GM18498 (cell line): ENCODE measurements around the gene TNFSF11.

ENCODE experiments used
- ATAC-seq: cut with Tn5 transposase; IDR thresholded peaks from one replicate; pipeline ENCODE4 v1.9.1; 2021; ENCODE audit warnings: mild to moderate bottlenecking, moderate library complexity; ENCODE audit not compliant: unreplicated experiment

TNFSF11 gene

DNA sequence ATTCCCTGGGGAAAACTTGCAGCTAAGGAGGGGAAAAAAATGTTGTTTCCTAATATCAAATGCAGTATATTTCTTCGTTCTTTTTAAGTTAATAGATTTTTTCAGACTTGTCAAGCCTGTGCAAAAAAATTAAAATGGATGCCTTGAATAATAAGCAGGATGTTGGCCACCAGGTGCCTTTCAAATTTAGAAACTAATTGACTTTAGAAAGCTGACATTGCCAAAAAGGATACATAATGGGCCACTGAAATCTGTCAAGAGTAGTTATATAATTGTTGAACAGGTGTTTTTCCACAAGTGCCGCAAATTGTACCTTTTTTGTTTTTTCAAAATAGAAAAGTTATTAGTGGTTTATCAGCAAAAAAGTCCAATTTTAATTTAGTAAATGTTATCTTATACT, 33.6 kb downstream of the TNFSF11 start:
- ATAC-seq = no peak

DNA sequence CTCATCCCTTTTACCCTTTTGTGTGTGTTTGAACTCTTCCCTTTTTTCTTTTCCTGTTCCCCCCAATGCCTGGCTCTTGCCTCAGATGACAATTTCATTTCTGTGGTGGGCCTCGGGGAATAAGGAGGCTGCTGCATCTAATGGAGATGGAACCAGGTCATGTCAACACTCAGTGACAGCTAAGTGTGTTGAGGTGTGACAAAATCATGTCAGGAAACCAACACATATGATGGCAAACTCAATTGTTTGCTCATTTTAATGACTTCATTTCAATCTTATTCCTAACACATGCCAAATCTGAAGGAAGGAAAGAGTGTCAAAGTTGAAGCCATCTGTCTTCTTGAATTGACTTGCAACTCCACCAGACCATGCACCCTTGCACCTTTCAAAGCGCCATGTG, 36.7 kb downstream of the TNFSF11 start:
- no peak for ATAC-seq

DNA sequence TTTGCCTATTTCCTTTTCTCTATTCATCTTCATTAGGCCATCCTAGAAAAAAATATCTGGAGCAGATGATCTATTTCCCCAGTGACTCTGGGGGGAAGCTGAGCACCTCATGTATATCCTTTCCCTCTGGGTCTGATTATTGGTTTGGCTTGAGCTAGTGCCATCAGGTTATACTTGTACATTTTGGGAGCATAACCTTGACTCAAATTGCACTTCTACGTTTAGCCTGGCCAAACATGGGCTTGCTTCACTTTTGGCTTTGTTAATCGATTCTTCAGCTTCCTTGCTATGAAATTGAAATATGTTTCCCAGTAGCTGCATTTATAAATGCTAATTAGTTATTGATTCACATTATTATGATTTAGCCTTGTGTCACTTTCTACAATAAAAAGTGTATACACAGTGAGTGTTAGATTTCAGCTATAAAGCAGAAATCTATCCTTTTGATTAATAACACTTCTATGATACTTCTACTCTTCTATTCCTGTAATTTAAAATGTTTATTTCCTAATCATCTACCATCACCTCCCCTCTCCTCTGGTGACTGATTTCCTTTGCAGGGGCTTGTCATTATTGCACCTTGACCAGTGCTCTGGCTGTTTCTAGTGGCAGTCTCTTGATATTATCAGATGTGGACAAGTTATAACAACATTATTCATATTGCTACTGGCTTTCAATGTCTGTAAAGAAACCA, 37.3 kb downstream of the TNFSF11 start:
- ATAC-seq = no peak

DNA sequence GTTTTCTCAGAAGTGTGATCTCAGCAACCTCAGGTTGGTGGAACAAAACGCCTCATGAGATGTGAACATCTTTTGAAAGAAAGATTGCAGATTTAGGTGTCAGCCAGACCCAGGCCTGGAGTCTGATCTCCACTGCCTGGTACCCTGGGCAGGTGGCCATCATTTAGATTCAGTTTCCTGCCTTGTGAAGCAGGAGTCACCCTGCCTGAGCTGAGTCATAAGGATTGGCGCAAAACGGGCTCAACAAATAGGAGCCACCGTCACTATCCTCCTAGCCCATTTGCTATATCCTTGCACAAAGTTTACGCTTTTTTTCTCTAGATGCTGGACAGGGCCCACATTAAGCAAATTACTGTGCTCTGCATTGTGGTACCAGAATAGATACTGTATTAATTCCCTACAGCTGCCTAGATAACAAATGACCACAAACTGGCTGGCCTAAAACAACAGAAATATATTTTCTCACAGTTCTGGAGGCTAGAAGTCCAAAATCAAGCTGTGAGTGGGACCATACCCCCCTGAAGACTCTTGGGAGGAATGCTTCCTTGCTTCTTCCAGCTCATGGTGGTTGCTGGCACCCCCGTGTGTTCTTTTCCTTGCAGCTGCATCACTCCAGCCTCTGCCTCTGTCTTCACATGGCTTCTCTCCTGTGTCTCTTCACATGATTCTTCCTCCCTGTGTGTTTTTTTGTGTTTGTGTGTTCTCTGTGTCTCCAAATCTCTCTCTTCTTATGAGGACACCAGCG, 38.2 kb downstream of the TNFSF11 start:
- ATAC-seq = no peak

DNA sequence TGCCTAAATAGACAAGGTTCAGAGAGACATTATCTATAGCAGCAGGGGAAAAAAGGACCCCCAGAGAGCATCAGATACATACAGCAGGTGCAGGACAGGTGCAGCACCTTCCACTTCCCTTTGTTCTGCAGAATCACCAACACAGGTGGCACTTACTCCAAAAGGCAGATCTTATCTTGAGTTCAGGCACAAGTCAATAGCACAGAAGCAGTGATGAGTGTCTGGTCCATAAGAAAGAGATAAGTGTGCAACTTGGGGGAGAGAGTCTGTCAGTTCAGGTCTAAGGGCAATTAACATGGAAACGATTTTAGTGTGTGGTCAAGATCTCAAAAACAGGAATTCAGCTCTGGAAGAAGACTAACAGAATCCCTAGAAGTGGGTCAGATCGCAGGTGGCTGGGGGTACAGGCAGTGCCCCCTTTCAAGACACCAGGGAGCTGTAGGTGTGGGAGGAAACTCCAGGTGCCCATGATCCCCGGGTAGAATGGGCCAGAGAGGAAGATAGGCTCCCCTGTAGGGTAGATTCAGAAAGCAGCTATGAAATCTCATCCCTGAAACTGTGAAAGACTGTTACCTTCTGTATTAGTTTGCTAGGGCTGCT, 40.6 kb downstream of the TNFSF11 start:
- ATAC-seq = no peak

DNA sequence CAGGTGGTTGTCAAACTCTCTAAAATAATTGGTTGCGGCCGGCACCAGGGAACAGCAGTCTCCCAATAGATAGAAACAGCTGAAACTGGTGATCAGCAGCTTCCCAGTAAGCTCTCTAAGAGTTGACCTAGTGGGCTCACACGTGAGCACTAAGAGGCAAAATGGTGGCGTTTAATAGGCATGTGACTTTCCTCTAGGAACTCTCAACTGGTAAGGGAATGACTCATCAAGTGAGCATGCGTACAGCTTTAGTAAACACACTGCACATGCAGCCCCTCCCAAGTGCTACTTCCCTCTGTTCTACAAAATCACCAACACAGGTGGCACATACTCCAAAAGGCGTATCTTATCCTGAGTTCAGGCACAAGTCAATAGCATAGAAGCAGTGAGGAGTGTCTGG, 41.7 kb downstream of the TNFSF11 start:
- ATAC-seq = no peak

DNA sequence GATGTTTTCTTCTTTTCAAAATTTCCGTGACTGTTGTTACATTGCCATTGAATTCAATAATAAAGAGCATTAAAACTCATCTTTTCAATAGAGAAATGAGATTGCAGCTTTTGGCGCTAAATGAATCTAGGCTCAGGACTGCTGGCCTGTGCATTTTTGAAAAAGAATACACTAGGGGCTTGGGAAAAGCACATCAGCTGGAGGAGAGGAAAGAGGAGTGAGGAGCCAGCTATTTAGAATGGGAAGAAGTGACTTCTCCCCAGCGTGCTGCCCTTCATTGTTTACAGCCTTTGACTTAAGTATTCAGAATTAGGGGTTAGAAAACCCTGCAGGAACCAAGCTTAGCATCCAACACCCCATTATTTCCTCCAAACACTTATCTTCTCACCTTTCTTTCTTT, 43.3 kb downstream of the TNFSF11 start:
- ATAC-seq = no peak

DNA sequence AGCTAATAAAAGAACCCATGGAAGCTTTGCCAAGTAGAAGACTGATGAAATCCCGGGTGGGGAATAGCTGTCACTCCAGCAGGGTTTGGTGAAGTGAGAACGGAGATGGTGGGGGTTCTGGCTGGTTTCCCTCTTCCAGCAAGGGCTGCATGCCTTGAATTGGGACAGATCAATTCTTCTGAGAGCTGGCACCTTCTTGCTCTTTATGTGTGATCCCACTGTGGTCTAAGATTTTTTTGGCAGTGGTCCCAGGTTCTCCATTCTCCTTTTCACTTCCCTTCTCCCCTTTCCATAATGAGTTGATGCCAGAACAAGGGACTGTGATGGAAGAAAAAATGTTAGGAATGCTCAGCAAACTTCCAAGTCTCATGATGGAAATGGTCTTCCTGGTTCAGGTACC, 50.0 kb downstream of the TNFSF11 start:
- ATAC-seq = no peak

DNA sequence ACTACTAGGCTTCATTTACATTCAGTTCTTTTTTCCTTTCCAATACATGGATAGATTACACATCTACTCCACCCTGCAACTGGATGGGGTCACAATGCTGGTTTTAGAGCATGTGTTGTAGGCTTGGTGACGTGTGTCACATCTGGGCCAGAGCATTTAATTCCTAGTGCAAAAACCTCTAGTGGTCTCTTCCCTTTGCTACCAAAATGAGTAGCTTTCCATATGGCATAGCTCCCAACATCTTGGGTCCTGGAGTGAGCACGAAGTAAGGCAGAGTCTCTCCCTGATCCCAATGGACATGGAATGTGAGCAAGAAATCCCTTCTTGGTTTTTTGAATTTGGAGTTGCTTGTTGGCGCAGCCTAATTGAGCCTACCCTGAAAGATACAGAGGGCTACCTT, 51.7 kb downstream of the TNFSF11 start:
- no peak for ATAC-seq

DNA sequence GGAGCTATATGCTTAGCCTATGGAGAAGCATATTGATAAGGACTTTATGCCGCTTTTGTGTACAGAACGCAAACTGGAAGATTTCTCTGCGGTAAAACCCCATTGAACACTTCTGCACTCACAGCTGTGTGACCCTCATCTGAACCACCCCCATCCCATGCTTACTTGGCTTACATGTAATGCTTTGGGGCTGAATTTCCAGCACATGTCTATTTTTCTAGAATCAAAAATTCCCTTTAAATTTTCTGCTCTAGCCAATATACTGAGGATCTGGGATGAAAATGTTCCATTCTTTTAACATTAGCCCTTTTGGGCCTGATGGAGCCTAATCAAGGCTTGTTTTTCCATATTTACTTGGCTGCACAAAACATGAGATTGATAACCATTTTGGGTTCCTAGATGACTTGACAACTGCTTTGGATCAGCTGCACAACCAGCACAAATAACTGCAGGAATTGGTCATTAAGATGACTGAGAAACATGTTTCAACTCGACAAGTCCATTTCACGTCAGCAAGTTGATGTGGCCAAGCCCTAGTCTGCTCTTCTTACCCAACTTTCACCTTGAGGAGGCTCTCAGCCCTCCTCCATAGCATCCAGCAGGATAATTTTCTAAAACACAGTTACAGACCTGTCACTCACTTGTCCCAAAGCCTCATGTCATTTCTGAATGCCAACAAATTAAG, 52.4 kb downstream of the TNFSF11 start:
- ATAC-seq = no peak

DNA sequence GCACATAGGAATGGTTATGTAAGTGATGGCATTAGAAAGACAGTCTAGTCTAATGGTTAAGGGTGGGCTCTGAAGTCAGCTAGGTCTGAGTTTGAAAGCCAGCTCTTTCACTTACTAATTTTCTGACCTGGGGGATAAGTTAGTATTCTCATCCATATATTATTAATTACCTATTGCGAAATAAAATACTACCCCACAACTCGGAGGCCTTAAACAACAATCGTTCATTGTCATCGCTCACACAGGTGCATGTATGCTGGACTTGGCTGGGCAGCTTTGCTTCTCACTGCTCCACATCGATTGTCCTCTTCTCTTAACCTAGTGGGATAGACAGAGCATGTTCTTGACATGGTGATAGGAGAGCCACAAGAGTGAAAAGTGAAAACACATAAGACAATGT, 54.7 kb downstream of the TNFSF11 start:
- ATAC-seq = no peak

DNA sequence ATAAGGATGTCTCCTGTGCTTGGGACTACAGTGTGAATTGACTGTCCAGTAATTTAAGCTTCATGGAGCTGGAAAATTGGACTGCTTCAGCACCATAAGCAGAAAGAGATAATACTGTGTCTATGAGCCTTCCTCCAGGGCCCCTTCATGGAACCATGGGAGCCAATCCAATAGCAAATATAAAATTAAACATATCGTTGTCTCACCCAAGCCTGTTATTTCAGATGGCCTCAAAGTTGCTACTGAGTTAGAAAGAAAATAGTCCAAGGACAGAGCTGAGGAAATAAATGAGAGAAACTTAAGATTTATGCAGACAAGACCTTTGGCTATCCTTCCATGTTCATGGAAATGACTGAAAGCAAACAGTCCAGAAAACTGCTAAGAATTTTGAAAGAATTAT, 57.2 kb downstream of the TNFSF11 start:
- no peak for ATAC-seq

DNA sequence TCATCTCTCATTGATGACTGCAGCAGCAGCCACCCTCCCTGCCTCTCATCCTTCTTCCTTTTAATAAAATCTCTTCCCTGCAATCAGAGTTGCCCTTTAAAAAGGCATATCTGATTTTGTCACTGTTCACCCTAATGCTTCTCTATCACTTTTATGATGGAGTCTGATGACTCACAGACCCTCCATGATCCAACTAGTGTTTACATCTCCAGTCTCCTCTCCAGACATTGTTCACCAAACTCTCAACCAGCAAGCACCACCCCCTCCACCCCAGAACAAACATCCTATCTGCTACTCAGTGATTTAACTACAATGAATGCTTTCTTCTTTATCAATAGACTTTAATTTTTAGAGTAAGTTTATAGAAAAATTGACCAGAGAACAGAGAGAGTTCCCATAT, 59.5 kb downstream of the TNFSF11 start:
- ATAC-seq = no peak

DNA sequence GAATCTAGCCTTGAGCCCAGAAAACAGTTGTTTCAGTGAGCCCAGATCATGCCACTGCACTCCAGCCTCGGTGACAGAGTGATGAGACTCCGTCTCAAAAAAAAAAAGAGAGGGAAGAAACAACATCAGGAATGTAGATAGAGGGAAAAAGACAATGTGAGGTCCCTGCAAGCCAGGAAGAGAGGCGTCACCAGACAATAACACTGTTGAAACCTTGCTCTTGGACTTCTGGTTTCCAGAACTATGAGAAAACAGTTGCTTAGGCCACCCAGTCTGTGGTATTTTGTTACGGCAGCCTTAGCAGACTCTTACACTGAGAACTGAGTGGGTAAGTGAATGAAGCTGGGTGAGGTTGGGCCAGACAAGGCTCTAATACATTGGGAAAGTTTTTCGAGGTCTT, 64.1 kb downstream of the TNFSF11 start:
- ATAC-seq = no peak

DNA sequence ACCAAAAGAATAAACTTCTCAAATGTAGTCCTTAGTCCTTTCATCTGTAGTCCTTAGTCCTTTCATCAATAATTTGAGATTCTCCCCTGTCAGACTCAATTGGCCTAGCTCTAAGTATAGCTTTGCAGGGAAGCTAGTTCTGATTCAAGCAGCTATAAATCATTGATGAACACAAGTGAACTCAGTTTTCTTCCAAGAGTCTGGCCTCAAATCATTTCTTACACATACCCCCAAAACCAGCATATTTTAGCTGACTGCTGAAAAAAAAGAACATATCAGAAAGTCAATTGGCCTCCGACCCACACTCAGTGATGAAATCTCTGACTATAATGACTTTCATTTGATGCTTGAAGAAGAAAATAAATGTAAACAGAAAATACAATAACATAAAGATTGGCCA, 64.9 kb downstream of the TNFSF11 start:
- ATAC-seq = no peak

DNA sequence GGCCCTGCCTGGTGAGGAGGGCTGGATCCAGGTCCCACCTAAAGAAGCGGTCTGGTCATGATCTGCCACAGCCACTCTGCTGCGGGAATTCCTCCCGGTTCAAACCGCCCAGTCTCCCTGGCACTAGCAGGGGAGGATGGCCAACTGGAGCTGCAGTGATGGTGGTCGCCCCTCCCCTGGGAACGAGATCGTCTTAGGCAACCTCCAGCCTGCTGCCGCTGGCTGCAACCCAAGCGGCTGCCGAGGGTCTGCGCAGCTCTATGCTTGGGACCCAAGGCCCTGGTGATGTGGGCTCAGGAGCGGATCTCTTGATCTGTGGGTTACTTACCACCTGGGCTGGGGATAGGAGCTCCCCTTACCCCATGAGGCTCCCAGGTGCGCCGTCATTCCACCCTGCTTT, 69.1 kb downstream of the TNFSF11 start:
- no peak for ATAC-seq

DNA sequence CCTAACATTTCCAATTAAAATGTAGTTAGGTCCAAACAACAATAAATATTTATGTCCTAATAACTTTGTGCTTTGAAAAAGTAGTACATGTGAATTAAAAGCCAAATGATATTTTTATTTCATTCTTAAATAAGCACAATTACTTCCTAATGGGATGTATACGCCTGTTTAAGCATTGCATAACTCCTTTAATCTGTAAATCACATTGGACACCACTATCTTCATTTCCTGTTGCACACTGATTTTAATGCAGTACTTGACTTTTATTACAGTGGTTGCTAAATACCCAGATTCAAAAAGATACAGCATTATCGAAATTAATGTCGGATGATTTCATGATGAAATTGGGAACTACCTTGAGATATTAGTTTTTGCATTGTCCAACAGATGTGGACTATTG, 70.9 kb downstream of the TNFSF11 start:
- no peak for ATAC-seq

DNA sequence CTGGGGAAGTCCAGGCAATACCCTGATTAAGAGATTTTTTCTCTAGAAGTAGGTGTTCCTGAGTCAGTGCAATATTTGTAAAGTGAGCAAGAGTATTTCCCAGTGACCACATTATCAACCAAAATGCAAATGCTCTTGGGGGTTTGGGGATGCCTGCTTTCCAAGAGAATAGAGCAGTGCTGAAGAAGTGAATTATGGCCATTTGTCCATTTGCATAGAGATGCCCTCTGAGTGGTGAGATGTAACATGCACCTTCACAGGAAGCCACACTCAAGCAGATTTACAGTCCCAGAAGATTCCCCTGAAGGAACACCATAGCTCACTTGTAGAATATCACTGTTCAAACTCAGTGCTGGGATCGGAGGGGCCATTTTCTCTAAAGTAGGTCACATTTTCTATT, 71.8 kb downstream of the TNFSF11 start:
- no peak for ATAC-seq

DNA sequence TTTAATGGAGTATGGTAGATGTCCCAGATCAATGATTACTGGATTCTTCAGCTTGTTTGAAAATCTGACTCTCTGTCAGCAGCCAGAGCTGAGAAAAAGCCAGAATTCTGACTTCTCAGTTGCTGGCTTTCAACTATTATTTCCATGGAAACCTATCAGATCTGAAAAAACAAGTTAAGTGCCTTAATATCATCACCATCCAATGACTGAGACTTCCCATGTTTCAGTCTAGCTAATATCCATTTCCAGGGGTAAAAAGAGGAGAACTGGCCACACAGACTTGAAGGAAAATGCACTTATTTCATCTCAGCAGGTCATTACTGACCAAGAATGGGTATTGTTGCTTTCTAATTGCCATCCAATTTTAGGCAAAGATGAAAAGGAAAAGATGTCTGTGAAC, 75.2 kb downstream of the TNFSF11 start:
- no peak for ATAC-seq

DNA sequence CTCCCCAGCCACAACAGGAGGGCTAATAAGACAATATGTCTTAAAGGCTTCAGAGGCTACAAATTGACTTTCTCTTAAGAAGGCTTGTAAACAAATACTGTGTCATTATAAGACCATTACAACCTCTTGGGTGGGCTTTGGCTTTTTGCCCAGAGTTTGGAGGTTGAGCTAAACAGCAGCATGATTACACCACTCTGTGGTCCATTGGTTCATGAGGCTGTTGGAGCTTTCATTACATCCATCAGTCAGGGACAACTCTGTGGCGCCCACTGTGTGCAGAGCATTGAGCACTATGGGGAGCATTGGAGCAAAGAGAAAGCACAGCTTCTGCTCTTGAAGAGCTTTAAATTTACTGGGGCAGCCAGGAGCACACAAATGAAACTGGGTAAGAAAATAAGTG, 75.9 kb downstream of the TNFSF11 start:
- ATAC-seq = no peak

DNA sequence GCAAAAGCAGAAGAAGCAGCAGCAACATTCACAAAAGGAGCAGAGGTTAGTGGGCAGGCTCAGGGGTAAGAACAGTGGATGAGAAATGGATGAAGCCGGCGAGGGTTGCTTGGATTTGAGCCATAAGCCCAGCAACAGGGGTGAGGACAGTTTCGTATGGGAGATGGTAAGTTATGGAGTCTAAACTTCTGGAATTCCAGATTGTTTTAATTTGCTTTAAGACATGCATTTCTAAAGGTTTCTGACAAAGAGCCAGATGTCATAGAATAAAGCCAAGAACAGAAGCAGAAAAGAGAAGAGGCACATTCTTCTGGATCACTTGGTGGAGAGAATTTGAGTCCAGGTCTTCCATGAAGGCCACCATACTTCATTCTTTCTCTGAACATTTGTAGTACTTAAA, 76.6 kb downstream of the TNFSF11 start:
- ATAC-seq = no peak
